Cardiac muscle cell (in vitro differentiated cells and primary cell): ENCODE data around the gene ZDHHC11. TPM values are rescaled to one million over a fixed set of nuclear protein-coding genes. Genes with fewer than 3 reads are reported as not detected.

Source experiments
- DNase-seq, 2 donors: peaks; one replicate each; pipeline versions ENCODE4 v3.0.0 to v3.0.0-alpha.2; 2010 to 2017; ENCODE audit warnings: low read depth in 1 of 2, low spot score in 1 of 2
- H3K27ac ChIP-seq: fragments of 200-600 bp; sonication (generic); 2 replicates; pipeline ENCODE4 v1.5.1; 2016
- H3K27me3 ChIP-seq: fragments of 200-600 bp; sonication (generic); 2 replicates; pipeline ENCODE4 v1.6.0; 2016; ENCODE audit warnings: control low read depth
- H3K36me3 ChIP-seq: fragments of 200-600 bp; sonication (generic); 2 replicates; pipeline ENCODE4 v1.5.1; 2016; ENCODE audit warnings: control low read depth
- H3K4me1 ChIP-seq: fragments of 200-600 bp; sonication (generic); 2 replicates; pipeline ENCODE4 v1.8.1; 2017; ENCODE audit warnings: low read depth, mild to moderate bottlenecking, mixed run types
- H3K4me3 ChIP-seq: fragments of 200-600 bp; sonication (generic); 2 replicates; pipeline ENCODE4 v1.5.1; 2016; ENCODE audit warnings: mild to moderate bottlenecking
- H3K9me3 ChIP-seq: fragments of 200-600 bp; sonication (generic); 2 replicates; pipeline ENCODE4 v1.5.1; 2017; ENCODE audit warnings: low read depth, mild to moderate bottlenecking, control low read depth
- CTCF ChIP-seq: IDR thresholded peaks from 2 replicates; pipeline ENCODE4 v1.5.1; 2012; ENCODE audit warnings: low read depth, mild to moderate bottlenecking, low read length
- polyA plus RNA-seq: library from polyadenylated mRNA; unstranded; fragments of >200 nt; fragmentation: Nextera tagmentation; extraction: Ambion mirVana; gene quantifications from 2 replicates; pipeline ENCODE4 v1.2.1, GENCODE V29; 2016
- total RNA-seq: library from RNA; depleted of rRNA; stranded (reverse); fragments of >200 nt; gene quantifications from 2 replicates; pipeline ENCODE4 v1.2.3, GENCODE V29; 2016

ZDHHC11 gene
- total and polyA plus RNA-seq, 2 experiments from 2014 or later = 12.4 TPM

GRCh38 chr5:864492-865167, 13.8 kb upstream of the ZDHHC11 start:
- TF ChIP-seq CTCF = no peak
- Histone ChIP-seq H3K4me3 (no peak overlapping the region), H3K27ac (no peak overlapping the region), H3K36me3 (peaks cover 27% of the 10 kb centered on the region), H3K4me1 (no peaks in the 10 kb centered on the region), H3K9me3 (no peaks in the 10 kb centered on the region), H3K27me3 (no peaks in the 10 kb centered on the region)
- no peak for DNase-seq

DNA sequence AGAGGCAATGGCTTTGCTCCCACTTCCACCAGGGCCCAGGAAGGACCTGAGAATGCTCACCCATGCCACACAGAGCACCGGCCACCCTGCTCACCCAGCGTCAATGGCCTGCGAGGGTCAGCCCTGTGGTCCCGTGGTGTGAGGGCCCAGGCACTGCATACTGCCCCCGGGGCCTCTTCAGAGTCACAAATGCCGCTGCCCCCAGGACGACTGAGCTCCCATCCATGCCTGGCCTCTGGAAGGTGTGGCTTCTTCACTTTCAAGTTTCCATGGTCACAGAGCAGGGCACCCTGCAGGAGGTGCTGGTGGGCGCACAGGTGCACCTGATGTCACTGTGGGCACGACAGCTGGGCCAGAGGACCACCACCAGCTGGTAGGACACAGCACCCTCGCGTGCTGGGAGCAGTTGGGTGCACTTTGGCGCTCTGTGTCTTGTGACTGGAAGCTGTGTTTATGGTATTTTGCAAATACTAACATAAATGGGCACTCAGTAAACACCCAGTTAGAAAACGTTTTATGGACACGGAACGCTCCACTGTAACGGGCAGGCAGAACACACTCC, 12.5 kb upstream of the ZDHHC11 start:
- Histone ChIP-seq H3K27ac (no peak overlapping the region), H3K36me3 (peaks cover 14% of the 10 kb centered on the region)
- no peak for TF ChIP-seq CTCF

DNA sequence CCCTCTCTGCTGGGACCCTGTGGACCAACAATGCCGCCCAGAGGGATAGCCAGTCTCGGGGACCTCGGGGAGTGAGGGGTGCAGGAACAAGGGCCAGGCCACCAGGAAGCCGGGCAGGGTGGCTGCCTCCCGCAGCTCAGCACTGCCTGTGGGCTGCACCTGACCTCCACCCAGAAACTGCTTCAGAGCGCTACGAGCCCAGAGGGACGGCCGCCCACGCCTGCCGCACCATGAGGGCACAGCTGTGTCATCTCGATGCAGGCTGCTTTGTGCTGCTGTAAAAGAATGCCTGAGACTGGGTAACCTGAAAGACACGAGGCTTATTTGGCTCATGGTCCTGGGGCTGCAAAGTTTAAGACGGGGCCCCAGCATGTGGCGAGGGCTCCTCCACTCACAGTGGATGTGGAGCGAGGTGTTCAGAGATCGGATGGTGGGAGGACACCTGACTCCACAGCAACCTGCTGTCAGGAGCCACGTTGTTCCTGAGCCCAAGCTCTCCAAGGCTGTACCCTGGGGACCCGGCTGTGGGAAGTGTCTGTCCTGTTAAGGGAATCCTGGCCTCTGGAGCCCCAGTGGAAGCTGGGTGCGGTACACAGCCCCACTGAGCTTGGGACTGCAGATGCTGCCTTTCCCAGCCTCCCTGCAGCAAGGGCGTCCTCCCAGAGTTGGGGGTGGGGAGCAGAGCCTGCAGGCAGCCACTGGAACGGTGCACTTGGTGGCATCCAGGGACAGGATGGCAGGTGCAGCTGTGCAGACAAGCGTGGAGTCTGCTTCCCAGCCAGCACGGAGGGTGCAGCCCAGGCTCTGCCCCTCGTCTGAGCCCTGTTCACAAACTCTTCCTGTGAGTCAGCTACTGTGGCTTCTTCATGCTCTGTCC, 11.8 kb upstream of the ZDHHC11 start:
- no peaks in the 10 kb centered on the region for H3K4me1 ChIP-seq
- no peak for DNase-seq
- H3K27me3 ChIP-seq = no peaks in the 10 kb centered on the region
- H3K4me3 ChIP-seq = no peak overlapping the region
- H3K9me3 ChIP-seq = no peaks in the 10 kb centered on the region
- no peak for TF ChIP-seq CTCF
- no peak overlapping the region for H3K27ac ChIP-seq
- H3K36me3 ChIP-seq = peaks cover 11% of the 10 kb centered on the region

More for the DNA sequence above, 12.5 kb upstream of the ZDHHC11 start:
- H3K27me3 ChIP-seq = no peaks in the 10 kb centered on the region
- H3K4me3 ChIP-seq = no peak overlapping the region
- H3K4me1 ChIP-seq = no peaks in the 10 kb centered on the region
- DNase-seq = no peak
- no peaks in the 10 kb centered on the region for H3K9me3 ChIP-seq

- DNase-seq = no peak
- Histone ChIP-seq H3K9me3 (no peaks in the 10 kb centered on the region), H3K27me3 (no peaks in the 10 kb centered on the region), H3K27ac (no peak overlapping the region), H3K36me3 (peaks cover 11% of the 10 kb centered on the region), H3K4me1 (no peaks in the 10 kb centered on the region), H3K4me3 (no peak overlapping the region)
- no peak for TF ChIP-seq CTCF
Observed at GRCh38 chr5:861442-862366, 10.9 kb upstream of the ZDHHC11 start.
